SK-N-SH (cell line): ENCODE measurements around the gene LCMT2. TPM values are rescaled to one million over a fixed set of nuclear protein-coding genes. Genes with fewer than 3 reads are reported as not detected.

Experiments
- CTCF ChIA-PET: fragments of 300-600, 350-600 bp; formaldehyde crosslinking; extraction: SDS; loops from one replicate; lab custom pipeline; 2021; lab: Yijun Ruan, JAX
- POLR2A ChIA-PET: fragments of 350-600 bp; sonication (Branson Sonifier 250); formaldehyde crosslinking; extraction: SDS; loops from one replicate; lab custom pipeline; 2020; ENCODE audit warnings: antibody characterized with exemption, inconsistent platforms; lab: Yijun Ruan, JAX
- DNase-seq: peaks from one replicate; pipeline ENCODE4 v3.0.0; 2012
- H2AFZ ChIP-seq: fragments of 200-600 bp; sonication (generic); 2 replicates; pipeline ENCODE4 v1.8.1; 2016; ENCODE audit warnings: antibody characterized with exemption, mild to moderate bottlenecking, low read depth
- H3F3A ChIP-seq: fragments of 200-600 bp; sonication (generic); replicated peaks from 2 replicates; pipeline ENCODE3; 2016; ENCODE audit warnings: antibody characterized with exemption, mild to moderate bottlenecking; ENCODE audit not compliant: insufficient read depth
- H3K27ac ChIP-seq, 2 experiments: fragments of 200-500 bp in 1 of 2; fragments of 200-600 bp in 1 of 2; sonication (Bioruptor generic) in 1 of 2; sonication (generic), shearing (Covaris generic) in 1 of 2; 2 replicates each; pipeline versions ENCODE4 v1.5.1 to v1.6.1; 2014 to 2016; ENCODE audit warnings: low read depth in 2 of 2, inconsistent platforms in 1 of 2, low read length in 1 of 2, mild to moderate bottlenecking in 1 of 2, mixed read lengths in 1 of 2
- H3K27me3 ChIP-seq: fragments of 200-600 bp; sonication (generic), shearing (Covaris generic); 2 replicates; pipeline ENCODE4 v1.6.1; 2016; ENCODE audit warnings: mixed run types; ENCODE audit not compliant: insufficient read depth
- H3K36me3 ChIP-seq, 2 experiments: fragments of 200-500 bp in 1 of 2; fragments of 200-600 bp in 1 of 2; sonication (Bioruptor generic) in 1 of 2; sonication (generic) in 1 of 2; replicated peaks in 1 of 2; 2 replicates each; pipeline versions ENCODE3 to v1.5.1; 2014 to 2016; ENCODE audit warnings: low read length in 1 of 2, mild to moderate bottlenecking in 1 of 2; ENCODE audit not compliant: insufficient read depth in 2 of 2, control insufficient read depth in 1 of 2
- H3K4me1 ChIP-seq, 2 experiments: fragments of 200-500 bp in 1 of 2; fragments of 200-600 bp in 1 of 2; sonication (Bioruptor generic) in 1 of 2; sonication (generic), shearing (Covaris generic) in 1 of 2; 2 replicates each; pipeline versions ENCODE4 v1.5.1 to v1.6.1; 2014 to 2016; ENCODE audit warnings: low read depth in 1 of 2, low read length in 1 of 2, mixed run types in 1 of 2; ENCODE audit not compliant: insufficient read depth in 2 of 2, control insufficient read depth in 1 of 2
- H3K4me2 ChIP-seq: fragments of 200-600 bp; sonication (generic), shearing (Covaris generic); 2 replicates; pipeline ENCODE4 v1.6.1; 2017; ENCODE audit warnings: mixed run types
- H3K4me3 ChIP-seq, 2 experiments: fragments of 200-500 bp in 1 of 2; fragments of 200-600 bp in 1 of 2; sonication (Bioruptor generic) in 1 of 2; sonication (generic), shearing (Covaris generic) in 1 of 2; 2 replicates each; pipeline versions ENCODE4 v1.5.1 to v1.8.1; 2014 to 2016; ENCODE audit warnings: low read depth in 2 of 2, inconsistent platforms in 1 of 2, low read length in 1 of 2, mild to moderate bottlenecking in 1 of 2, mixed read lengths in 1 of 2, moderate library complexity in 1 of 2
- H3K79me2 ChIP-seq: fragments of 200-600 bp; sonication (generic); 2 replicates; pipeline ENCODE4 v1.8.1; 2017; ENCODE audit warnings: mild to moderate bottlenecking; ENCODE audit not compliant: insufficient read depth
- H3K9ac ChIP-seq: fragments of 200-600 bp; sonication (generic); 2 replicates; pipeline ENCODE4 v1.6.1; 2017; ENCODE audit warnings: mixed run types
- H3K9me2 ChIP-seq: fragments of 200-600 bp; sonication (generic); 2 replicates; pipeline ENCODE4 v1.6.1; 2017; ENCODE audit warnings: mixed run types
- H3K9me3 ChIP-seq: fragments of 200-600 bp; sonication (generic); 2 replicates; pipeline ENCODE4 v1.6.1; 2017; ENCODE audit warnings: mixed run types, mild to moderate bottlenecking, moderate library complexity
- H4K20me1 ChIP-seq: fragments of 200-600 bp; sonication (generic); 2 replicates; pipeline ENCODE4 v1.6.1; 2017; ENCODE audit warnings: mild to moderate bottlenecking, mixed run types; ENCODE audit not compliant: insufficient read depth
- EZH2phosphoT487 ChIP-seq: fragments of 200-600 bp; sonication (generic); IDR thresholded peaks from 2 replicates; pipeline ENCODE4 v1.6.1; 2017; ENCODE audit warnings: low read depth, mixed run types, mild to moderate bottlenecking, antibody characterized with exemption, moderate library complexity, borderline replicate concordance
- FOXJ3 ChIP-seq: sonication (generic); formaldehyde crosslinking; IDR thresholded peaks from 2 replicates; pipeline ENCODE4 v1.5.1; 2020; ENCODE audit warnings: mild to moderate bottlenecking, missing genetic modification reagents
- MEF2A ChIP-seq: IDR thresholded peaks from 2 replicates; pipeline ENCODE4 v1.4.0; 2012; ENCODE audit warnings: low read depth, borderline replicate concordance
- RCOR1 ChIP-seq: fragments of 150-350 bp; IDR thresholded peaks from 2 replicates; pipeline ENCODE4 v1.6.1; 2017; ENCODE audit warnings: antibody characterized with exemption, low read length
- RFX5 ChIP-seq: IDR thresholded peaks from 2 replicates; pipeline ENCODE4 v1.6.1; 2012; ENCODE audit warnings: mild to moderate bottlenecking, improper control_type of control experiment, low read length
- WGBS: methylation state at CpG from one replicate; pipeline ENCODE4 v1.1.6; 2017; ENCODE audit warnings: low lambda C conversion rate; 5-methylcytosine and 5-hydroxymethylcytosine counted together
- polyA plus RNA-seq, 3 experiments: library from polyadenylated mRNA; depleted of rRNA; stranded (reverse); fragments of >200 nt; gene quantifications; 2 replicates each; pipeline ENCODE4 v1.2.3, GENCODE V29; 2012
- TF ChIP-seq, protein P1 (sequence below): IDR thresholded peaks from 2 replicates; pipeline ENCODE4 v1.4.0; 2012; ENCODE audit warnings: low read depth
- TF ChIP-seq, protein P2 (sequence below): fragments of 150-350 bp; IDR thresholded peaks from 2 replicates; pipeline ENCODE4 v1.6.1; 2017; ENCODE audit warnings: antibody characterized with exemption, low read length, low read depth, borderline replicate concordance
- TF ChIP-seq, protein P3 (sequence below): IDR thresholded peaks from 2 replicates; pipeline ENCODE4 v1.6.1; 2012; ENCODE audit warnings: mild to moderate bottlenecking, low read depth, low read length, moderate library complexity

LCMT2 gene
- polyA plus RNA-seq, 1 of the 3 experiments (the other 2 are of a cell fraction) = 7.1 TPM

DNA sequence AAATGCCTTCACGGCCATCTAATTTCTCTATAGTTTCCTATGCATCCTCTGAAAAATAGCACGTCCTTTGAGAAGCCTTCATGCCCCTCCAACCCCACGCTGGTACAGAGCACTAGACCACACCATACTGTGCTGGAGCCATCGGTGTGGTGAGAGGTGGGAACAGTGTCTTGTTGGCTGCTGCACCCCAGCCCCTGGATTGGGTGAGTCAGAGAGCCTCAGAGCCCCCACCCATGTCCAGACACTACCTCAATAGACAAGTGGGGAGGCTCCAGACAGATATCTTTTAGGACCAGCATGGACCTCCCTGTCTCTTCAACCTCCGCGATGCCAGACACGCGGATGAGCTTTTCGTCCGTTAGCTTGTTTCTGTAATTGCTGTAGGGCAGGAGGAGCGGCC lies 51.5 kb downstream of the LCMT2 start:
- H3F3A ChIP-seq = no peaks in the 10 kb centered on the region
- H3K4me1 ChIP-seq = no peaks in the 10 kb centered on the region
- no peaks in the 10 kb centered on the region for H3K79me2 ChIP-seq
- ChIA-PET POLR2A (interaction anchor here (0.6 kb wide), 2 partner anchors 107 to 204 kb away, joined by 3 to 8 read pairs; no protein-coding TSS in a partner anchor), CTCF (interaction anchor here (1.0 to 10.8 kb wide), 3 partner anchors 9 to 575 kb away, joined by 3 to 167 read pairs (median 3); no protein-coding TSS in a partner anchor)
- no peaks in the 10 kb centered on the region for H4K20me1 ChIP-seq
- no peak overlapping the region for H3K27ac ChIP-seq
- no peak overlapping the region for H2AFZ ChIP-seq
- H3K9me3 ChIP-seq = no peaks in the 10 kb centered on the region
- TF ChIP-seq FOXJ3 (no peak), MEF2A (no peak)
- H3K27me3 ChIP-seq = peaks cover 17% of the 10 kb centered on the region
- H3K4me3 ChIP-seq = no peak overlapping the region
- no peak overlapping the region for H3K9ac ChIP-seq
- H3K4me2 ChIP-seq = no peak overlapping the region
- H3K9me2 ChIP-seq = no peaks in the 10 kb centered on the region
- H3K36me3 ChIP-seq = no peaks in the 10 kb centered on the region
- DNase-seq = no peak
- WGBS = 67% methylated on average over 11 of the region's 11 CpGs

DNA sequence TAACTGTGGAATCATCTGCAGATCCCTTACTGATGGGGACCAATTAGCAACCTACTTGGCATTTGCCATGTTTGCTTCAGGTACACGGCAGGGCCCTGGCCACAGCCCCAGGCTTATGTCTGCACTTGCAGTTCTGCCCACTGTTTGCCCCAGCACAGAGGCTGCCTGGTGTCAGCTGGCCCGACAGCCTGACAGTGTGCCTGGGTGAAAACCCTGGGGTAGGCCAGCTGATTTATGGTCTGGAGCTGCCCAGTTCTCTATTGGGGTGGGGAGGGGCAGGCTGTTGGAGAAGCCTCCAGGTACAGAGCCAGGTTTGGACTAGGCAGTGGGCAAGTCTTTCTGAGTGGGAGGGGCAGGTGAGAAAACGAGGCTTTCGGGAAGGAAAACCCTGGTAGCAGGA lies 52.5 kb downstream of the LCMT2 start:
- no peak for DNase-seq
- 83% methylated on average over 2 of the region's 4 CpGs for WGBS

More for the DNA sequence above, 52.5 kb downstream of the LCMT2 start:
- POLR2A ChIA-PET = no interaction called here
- CTCF ChIA-PET = interaction anchor here (0.7 to 3.5 kb wide), 4 partner anchors 8 to 74 kb away, joined by 3 to 38 read pairs (median 4); no protein-coding TSS in a partner anchor
- Histone ChIP-seq H3K4me1 (no peaks in the 10 kb centered on the region), H3K79me2 (no peaks in the 10 kb centered on the region), H3K9me2 (no peaks in the 10 kb centered on the region), H4K20me1 (no peaks in the 10 kb centered on the region), H2AFZ (no peak overlapping the region), H3K27ac (no peak overlapping the region), H3K4me2 (no peak overlapping the region), H3K9me3 (no peaks in the 10 kb centered on the region), H3K9ac (no peak overlapping the region), H3K36me3 (no peaks in the 10 kb centered on the region), H3K27me3 (peaks cover 17% of the 10 kb centered on the region), H3F3A (no peaks in the 10 kb centered on the region), H3K4me3 (no peak overlapping the region)
- TF ChIP-seq, protein P1, sequence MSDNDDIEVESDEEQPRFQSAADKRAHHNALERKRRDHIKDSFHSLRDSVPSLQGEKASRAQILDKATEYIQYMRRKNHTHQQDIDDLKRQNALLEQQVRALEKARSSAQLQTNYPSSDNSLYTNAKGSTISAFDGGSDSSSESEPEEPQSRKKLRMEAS = no peak
- no peak for TF ChIP-seq RFX5
- TF ChIP-seq MEF2A = no peak
- TF ChIP-seq, protein P2, sequence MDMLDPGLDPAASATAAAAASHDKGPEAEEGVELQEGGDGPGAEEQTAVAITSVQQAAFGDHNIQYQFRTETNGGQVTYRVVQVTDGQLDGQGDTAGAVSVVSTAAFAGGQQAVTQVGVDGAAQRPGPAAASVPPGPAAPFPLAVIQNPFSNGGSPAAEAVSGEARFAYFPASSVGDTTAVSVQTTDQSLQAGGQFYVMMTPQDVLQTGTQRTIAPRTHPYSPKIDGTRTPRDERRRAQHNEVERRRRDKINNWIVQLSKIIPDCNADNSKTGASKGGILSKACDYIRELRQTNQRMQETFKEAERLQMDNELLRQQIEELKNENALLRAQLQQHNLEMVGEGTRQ = no peak
- TF ChIP-seq, protein P3, sequence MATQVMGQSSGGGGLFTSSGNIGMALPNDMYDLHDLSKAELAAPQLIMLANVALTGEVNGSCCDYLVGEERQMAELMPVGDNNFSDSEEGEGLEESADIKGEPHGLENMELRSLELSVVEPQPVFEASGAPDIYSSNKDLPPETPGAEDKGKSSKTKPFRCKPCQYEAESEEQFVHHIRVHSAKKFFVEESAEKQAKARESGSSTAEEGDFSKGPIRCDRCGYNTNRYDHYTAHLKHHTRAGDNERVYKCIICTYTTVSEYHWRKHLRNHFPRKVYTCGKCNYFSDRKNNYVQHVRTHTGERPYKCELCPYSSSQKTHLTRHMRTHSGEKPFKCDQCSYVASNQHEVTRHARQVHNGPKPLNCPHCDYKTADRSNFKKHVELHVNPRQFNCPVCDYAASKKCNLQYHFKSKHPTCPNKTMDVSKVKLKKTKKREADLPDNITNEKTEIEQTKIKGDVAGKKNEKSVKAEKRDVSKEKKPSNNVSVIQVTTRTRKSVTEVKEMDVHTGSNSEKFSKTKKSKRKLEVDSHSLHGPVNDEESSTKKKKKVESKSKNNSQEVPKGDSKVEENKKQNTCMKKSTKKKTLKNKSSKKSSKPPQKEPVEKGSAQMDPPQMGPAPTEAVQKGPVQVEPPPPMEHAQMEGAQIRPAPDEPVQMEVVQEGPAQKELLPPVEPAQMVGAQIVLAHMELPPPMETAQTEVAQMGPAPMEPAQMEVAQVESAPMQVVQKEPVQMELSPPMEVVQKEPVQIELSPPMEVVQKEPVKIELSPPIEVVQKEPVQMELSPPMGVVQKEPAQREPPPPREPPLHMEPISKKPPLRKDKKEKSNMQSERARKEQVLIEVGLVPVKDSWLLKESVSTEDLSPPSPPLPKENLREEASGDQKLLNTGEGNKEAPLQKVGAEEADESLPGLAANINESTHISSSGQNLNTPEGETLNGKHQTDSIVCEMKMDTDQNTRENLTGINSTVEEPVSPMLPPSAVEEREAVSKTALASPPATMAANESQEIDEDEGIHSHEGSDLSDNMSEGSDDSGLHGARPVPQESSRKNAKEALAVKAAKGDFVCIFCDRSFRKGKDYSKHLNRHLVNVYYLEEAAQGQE = no peak
- no peak for TF ChIP-seq RCOR1
- no peak for TF ChIP-seq EZH2phosphoT487
